Medulla oblongata (tissue), 1 donor: ENCODE data around the gene SCFD2.
"Not testable (repeated sequence)": the region's sequence is repeated elsewhere in the genome, so short reads cannot be mapped to it uniquely, and the experiment has no call there.

ENCODE experiments used
- DNase-seq: peaks from one replicate; pipeline ENCODE4 v3.0.0-alpha.2; 2015; ENCODE audit errors: extremely low spot score

The SCFD2 gene

DNA sequence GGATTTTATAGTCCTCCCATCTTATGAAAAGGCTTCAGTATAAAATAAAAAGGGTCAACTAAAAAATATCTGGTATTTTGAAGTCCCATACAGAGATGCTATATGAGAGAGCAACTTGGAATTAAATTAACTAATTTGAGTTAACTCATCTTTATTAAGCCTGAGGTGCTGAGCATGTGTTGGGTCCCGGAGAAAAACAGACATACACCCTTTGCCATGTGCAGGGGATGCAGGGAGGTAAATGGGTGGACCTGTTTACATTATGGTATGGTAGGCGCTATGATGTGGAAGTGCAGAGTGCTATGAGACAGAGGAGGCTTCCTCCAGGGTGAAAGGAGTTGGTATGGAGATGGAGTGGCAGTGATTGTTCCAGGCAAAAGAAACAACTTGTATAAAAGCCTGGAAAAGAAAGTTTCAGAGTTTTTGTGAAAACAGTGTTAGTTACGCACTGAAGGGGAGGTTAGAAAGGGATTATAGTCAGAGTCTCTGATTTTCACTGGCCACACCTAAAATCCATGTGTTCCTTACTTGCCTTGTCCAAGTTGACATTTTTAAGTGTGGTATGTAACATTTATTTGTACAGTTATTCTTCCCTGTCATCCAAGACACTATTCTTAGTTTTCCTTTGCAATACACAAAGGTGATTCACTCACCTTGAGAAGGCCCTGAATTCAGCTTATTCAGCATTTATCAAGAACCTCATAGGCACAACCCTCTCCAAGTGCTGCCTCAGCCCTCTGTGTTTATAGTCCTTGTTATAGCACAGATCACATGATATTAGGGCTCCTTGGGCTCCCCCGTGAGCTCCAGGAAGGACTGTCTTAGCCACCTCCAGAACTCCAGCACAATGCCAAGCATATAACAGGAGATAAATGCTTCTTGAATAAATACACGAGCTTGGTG, 351.7 kb downstream of the SCFD2 start:
- no peak for DNase-seq

DNA sequence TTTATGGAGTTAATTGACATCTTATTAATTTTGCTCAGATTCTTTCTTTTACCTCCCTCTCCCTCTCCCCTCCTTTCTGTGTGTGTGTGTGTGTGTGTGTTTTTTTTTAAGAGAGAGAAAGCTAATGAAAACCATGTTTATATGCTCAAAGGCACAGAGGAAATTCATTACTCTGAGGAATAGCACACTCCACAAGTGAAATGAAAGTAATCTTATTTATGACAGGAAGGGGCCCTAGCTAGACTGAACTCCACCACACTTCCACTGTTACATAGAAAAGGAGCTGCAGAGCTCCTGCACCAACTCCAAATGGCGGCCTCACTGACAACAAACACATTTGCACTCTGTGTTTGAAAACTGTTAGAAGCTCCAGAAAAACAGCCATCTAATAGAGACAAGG, 353.1 kb downstream of the SCFD2 start:
- DNase-seq: no peak

DNA sequence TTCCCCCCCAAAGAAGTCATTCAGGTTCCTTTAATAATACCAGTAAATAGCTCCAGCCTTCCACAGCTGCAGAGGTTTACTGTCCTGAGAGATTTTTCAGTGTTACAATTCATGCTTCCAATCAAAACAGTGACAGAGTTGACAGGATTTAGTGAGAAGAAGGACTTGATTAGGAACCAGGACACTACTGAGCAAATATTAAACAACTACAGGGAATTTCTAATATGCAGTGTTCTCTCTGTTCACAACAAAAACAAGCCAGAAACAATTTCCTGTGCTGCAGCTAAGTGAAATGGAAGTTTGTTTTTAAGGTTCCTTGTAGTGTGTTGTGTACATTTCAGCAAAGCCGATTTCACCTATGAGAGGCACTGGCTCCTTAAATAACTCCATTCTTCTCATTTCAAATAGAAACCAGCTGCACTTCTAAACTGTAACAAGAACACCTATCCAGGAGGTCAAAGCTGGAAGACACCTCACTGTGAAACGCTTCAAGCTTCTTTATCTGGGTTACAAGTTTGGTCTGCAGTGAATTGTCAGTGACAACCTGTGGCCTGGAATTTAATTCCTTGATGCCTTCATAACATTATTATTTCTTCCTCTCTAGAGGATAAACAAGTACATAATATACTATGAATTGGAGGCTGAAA, 354.5 kb downstream of the SCFD2 start:
- DNase-seq: no peak

DNA sequence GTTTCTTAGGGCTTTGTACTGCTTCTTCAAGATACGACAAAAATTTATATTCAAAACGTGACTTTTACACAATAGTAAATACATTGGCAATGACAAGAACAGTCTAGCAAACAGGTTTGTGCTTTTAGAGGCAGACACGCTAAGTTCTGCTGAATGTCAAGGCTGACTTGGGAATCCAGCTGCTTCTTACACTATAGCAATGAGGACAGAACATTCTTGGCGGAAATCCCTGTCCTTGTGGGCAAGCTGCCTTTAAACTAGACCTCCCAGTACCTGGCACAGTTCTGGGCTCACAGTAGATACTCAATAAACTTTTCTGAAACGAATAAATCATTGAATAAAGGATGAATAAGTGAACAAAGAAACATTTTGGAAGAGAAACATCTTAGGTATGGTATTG, 355.5 kb downstream of the SCFD2 start:
- DNase-seq: peak; percentile 23

DNA sequence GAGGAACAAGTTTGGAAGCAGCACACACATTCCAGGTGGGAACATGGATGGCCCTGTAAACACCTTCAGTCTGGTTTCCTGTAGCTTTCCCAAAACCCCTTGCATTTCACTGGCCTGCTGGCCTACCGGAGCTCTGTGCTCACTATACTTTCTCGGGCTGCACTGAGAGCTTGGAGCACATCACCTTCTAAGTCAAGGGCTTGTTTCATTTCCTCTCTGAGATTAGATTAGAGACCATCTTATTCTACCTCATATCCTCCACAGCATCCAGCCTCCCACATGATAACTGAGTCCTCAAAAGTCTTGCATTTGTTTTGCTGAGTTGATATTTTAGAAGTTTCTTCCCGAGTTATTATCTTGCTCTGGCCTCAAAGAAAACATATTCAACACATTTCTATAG, 356.0 kb downstream of the SCFD2 start:
- no peak for DNase-seq

DNA sequence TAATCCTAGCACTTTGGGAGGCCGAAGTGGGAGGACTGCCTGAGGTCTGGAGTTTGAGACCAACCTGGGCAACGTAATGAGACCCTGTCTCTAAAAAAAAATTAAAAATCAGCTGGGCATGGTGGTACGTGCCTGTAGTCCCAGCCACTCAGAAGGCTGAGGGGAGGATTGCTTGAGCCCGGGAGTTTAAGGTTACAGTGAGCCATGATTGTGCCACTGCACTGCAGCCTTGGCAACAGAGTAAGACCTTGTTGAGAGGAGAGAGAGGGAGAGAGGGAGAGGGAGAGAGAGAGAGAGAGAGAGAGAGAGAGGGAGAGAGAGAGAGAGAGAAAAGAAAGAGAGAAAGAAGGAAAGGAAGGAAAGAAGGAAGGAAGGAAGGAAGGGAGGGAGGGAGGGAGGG, 358.8 kb downstream of the SCFD2 start:
- no peak for DNase-seq

DNA sequence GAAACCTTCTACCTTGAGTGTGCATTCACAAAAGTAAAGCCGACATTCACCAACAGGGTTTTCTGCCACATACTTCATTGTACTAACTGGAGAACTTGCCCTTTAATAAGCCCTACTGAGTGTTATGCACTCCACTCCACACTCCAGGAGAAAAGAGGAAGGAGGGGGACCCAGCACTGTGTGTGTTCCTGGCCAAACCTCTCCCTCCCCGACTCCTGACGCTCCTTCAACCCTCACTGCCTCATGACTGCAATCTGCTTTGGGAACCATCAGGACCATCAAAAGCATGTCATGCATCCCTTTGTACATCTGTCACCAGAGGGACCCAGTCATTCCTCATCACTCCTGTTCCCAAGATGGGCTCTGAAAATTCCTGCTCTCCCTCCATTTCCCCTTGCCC, 360.1 kb downstream of the SCFD2 start:
- DNase-seq: no peak

DNA sequence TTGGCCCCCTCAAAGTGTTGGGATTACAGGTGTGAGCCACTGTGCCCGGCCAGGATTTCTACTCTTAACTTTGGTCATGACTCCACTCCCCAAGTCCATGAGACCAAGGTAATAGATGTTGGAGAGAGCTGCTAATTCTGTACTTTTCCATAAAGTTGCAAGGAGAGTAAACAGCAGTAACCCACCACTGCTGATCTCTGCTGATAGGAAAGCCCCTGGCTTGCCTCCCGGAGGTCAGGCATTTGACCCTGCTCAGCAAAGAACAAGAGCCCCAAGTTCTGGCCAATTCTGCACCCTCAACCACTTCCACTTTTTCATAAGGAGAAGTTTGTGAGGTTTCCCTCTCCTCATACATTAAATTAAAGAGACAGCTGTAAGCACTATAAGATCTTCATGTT, 360.7 kb downstream of the SCFD2 start:
- DNase-seq: peak; percentile 50

DNA sequence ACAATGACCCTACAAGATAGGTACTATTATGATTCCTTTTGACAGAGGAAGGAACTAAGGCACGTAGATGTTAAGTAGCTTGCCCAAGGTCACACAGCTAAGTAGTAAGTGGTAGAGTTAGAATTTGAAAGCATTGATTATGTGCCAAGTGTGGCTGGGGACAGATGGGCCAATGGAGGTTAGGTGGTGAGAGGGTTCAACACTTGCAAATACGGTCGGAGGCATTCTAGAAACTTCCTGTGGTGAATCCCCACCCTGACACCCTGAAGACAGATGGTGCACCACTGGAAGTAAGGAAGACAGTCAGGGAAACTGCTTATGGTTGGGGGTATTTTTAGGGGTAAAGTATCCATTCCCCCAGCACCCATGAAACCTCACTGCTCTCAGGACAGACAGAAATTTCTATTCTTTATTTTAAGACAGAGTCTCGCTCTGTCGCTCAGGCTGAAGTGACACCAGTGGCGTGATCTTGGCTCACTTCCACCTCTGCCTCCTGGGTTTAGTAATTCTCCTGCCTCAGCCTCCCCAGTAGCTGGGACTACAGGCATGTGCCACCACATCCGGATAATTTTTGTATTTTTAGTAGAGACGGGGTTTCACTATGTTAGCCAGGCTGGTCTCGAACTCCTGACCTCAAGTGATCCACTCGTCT, 361.2 kb downstream of the SCFD2 start:
- no peak for DNase-seq

DNA sequence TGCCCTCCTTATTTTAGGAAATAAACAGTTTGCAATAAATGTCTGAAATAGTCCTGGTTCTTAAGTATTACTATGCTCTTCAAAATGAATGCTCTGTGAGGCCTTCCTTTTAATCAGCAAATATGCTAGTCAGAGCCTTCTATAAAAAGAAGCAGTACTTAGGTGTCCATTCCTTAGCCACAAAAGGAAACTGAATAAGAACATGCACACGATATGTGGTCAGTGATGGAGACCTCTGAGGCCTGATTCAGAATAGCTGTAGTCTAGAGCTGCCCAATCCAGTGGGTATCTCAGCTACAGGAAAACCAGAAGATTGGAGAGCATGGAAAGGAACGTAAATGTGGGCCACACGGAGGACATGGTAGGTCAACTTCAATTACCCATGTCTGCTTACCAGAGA, 361.9 kb downstream of the SCFD2 start:
- DNase-seq: no peak

DNA sequence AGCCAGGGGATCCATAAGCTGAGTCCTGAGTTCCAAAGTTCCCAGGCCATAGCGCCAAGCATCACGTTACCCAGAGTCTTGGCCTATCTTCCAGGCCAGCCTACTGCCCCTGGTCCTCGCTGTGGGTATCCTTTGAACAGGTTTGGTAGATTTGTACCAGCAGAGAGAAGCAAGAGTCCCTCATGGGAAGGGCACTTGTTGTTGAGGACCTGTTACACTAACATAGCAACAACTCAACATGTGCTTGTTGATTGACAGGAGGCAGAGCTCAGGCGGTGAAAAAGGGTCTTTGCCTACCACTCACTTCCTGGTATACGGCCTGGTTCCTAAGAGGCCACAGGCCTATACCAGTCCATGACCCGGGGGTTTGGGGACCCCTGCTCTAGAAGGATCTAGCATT, 365.3 kb downstream of the SCFD2 start:
- DNase-seq: no peak

DNA sequence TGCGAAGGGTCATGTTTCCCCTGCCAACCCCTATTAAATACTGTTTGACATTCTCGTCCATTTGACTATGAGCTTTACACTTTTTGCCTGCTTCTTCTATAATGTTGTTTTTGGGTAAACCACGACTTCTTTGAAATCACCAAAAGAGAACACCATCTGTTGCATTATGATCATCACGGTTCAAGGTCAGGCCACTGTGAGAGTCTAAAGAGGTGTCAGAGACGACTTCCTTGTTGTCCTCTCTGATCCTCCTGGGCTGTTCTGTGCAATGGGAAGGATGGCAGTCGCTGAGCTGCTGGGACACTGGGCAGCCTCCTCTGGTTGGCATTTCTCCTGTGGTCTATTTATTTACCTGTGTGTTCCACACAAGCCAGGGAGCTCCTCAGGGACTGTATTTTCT, 366.2 kb downstream of the SCFD2 start:
- DNase-seq: no peak

DNA sequence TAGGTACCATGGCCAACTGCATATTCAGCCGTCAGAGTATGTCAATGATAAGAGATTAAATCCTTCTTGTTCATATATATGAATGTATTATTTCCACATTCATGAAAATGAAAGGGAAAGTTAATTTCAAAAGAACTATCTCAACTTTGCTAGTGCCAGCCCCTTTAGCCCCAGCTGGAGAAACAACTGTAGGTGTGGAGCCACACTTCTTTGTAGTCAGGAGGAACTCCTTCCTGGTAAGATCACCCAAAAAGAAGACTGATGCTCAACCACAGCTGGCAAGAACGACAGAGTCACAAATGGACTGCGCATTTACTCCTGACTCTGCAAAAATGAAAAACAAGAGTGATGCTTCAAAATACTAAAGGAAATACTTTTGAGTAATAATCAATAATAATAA, 367.4 kb downstream of the SCFD2 start:
- no peak for DNase-seq

DNA sequence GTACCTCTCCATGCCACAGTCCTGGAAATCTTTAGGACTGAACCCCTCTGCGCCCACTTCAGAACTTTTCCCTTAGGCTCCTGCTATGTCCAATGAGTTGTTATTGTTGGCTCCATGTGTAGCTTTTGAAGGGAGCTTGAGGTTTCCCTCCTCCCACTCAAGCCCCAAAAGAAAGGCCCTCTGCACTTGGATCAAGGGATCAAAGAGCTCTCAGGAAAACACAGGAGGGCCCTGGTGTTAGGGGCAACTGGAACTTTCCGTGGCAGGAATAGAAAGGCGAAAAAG, 368.8 kb downstream of the SCFD2 start:
- DNase-seq: no peak

DNA sequence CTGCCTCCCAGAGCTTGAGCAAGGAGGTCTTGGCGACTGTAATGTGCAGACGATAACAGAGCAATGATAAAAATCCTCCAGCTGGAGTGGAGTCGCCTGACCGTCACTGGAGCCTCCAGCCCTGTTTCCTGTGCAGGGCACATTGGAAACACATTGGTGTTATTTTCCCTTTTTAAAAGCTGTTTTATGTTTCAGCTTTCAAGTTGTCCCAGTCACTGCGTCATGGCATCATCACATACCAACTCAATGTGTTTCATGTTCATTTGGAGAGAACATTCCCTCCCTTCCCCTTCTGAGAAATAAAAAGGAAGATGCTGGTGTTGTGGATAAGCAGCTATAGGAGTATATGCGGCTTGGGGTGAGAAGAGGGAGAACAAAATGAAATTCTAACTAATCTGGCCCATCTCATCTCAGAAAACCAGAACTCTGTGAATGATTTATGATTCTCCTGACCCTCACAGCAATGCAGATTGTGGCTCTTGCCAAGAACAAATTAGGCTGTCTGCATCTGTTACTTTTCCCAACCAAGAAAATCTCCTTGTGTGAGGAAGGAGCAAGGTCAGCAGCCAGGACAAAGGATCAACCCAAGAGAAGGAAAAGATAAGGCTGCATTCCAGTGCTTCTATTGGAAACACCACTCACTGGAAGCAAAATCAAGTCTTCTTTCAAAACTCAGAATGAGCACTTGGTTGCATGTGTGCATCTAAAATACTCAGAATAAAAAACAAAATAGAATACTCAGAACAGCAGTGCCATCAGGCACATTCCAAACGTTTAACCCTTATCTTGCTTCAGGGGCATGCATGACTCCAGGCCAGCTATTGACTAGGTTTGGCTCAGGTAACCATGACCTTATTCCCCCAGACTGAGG, 369.4 kb downstream of the SCFD2 start:
- no peak for DNase-seq

DNA sequence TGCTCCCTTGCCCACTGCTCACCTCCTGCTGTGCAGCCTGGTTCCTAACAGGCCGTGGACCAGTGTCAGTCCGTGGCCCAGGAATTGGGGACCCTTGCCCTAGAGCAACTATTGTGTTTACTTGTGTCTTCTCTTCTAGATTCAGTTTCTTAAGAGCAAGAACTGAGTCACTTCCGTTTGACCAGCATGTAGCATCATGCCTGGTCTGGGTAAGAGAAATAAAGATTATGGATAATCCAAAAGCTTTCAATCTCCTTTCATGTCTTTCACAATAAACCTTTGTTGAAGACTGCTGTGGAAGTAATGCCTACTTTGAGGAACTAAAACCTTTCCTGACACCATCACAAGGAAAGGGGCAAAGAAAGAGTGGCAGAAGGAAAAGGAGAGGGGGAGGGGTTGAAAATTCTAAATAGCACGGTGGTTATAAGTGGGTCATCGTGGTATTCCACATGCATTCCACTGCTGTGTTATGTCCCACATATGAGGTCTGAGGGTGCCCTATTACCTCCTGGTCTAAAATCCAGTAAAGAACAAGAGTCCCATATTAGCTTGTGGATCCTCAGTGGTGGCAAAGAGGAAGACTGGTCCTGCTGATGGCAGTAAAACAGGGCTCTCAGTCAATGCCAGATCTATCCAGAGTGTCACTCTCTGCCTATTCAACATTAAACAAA, 370.4 kb downstream of the SCFD2 start:
- no peak for DNase-seq

DNA sequence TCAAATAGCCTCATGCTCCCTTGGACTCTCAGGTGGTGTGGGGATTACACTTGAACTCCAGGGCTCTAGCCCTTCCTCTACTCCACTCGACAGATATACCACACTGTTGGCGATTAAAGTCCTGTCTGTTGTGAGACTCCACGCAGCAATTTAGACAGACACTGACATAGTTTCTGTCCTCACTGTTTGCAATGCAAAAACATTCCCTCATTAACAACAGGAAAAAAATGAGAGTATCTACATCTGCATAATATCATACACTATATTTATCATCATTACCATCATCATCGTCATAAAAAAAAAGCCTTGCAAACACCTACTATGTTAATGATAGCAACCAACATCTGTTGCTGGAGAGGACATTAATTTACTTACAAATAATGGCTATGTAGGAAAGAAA, 371.3 kb downstream of the SCFD2 start:
- DNase-seq: no peak

DNA sequence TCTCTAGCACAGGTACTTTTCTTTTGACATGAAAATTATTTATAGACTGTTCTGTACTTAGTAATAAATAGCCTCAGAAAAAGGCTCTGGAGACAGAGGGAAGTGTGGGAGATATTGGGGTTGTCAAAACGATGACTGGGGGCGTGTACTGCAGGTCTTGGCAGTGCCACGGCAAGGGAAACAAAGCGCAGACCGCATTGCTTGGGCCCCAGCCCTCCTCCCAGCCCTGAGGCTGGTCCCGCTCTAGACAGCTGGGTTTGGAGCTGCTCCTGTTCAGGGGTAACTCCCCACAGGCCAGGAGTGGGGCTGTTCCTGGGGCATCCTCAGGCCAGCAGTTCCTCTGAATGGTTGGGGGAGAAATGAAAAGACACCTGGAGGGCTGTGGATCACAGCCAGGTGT, 372.1 kb downstream of the SCFD2 start:
- no peak for DNase-seq

DNA sequence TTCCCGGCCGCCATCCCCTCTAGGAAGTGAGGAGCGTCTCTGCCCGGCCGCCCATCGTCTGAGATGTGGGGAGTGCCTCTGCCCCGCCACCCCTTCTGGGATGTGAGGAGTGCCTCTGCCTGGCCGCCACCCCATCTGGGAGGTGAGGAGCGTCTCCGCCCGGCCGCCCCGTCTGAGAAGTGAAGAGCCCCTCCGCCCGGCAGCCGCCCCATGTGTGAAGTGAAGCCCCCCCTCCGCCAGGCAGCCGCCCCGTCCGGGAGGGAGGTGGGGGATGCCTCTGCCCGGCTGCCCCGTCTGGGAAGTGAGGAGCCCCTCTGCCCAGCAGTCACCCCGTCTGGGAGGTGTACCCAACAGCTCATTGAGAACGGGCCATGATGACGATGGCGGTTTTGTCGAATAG, 373.3 kb downstream of the SCFD2 start:
- DNase-seq: not testable (repeated sequence)

DNA sequence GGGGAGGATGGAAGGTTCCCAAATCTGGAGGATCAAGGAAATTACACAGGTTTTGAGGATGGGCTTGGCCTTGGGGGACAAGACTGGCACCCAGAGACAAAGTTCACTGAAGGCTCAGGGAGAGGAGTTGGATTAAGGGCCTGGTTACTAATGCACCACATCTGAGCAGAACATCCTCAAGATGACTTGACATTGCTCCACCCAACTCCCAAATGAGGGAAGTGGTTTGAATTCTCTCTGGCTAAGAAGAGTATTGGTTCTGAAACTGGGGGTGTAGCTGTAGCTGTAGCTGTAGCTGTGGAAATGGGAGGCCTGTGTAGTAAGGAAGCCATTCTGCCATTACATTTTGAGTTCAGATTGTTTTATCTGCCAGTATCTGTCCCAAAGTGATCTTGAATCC, 374.4 kb downstream of the SCFD2 start:
- DNase-seq: no peak

DNA sequence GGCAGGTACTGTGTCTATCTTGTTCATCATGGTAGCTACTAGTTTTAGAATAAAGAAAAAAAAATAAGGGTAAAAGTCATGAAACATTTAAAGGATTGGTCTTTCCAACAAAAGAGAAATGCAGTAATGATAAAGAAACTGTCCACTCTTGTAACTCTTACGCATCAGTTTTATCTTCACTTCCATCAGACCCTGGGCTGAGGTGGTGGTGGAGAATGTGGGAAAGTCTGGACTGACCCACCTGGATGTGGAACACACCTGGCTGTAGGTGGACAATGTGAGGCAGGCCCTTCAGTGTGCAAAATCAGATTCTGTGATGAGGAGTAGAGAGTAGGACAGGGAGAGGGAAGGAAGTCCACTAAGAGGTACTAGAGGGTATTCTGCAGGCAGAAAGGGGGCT, 375.2 kb downstream of the SCFD2 start:
- no peak for DNase-seq

DNA sequence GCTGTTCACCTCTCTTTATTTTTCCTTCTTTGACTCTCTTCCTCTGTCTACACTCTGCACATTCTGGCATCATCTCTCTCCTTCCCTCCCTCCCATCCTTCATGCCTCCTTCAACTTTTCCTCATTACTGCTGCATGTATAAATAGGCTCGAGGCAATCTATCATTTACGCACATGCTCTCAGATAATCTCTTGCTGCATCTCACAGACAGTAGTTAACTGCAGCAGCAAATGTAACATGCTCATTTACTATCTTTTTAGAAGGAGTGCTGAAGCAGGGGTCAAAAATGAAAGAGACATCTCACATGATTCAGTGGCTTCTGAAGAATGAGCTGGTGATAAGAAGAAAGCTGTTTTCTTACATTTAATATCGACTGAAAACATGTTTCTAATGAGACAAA, 376.0 kb downstream of the SCFD2 start:
- no peak for DNase-seq
